ENCODE data around the gene MGAT5. TPM values are rescaled to one million over a fixed set of nuclear protein-coding genes. Genes with fewer than 3 reads are reported as not detected.

The MGAT5 gene
- total RNA-seq, 6 donors from 2014 or later, result 25.3 to 65.5 (median 41.3) TPM

DNA sequence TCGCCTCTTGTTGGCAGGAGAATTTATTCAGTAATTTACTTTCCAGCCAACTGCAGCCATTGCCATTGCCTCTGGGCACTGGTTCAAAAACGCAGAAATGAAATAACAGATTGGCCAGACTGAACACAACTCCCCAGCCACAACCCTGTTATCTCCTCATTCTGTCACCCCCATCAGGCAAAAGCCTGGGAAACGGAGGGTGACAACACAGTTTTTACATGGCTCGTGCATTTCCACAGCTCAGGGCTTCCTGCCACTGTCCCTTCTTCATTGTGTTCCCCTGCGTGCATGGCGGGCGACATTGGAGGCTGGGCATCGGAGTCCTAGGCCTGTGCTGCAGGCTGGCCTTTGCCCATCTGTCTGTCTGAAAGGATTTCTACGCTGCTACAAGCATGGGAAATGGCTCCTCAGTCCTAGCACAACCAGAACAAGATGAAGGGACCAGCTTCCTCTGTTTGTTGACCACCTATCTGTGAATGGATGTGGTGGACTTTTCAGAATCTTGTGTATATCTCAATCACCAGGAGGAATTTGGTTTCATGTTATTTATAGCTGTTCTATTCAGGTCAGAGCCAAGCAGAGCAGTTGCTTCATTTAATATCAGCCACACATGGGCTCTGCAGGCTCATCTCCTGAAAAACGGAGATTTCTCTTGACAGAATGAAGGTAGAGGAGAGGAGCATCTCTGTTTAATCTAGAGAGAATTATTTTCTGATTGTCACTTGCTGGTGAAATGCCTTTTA is 107.0 kb downstream of the MGAT5 start:
- peaks cover 6 to 23% (median 13%) of the 10 kb centered on the region in 4 donors for H3K4me1 ChIP-seq
- H3K36me3 ChIP-seq, result peaks cover 0 to 9% (median 4%) of the 10 kb centered on the region in 4 donors
- H3K27ac ChIP-seq, result no peak overlapping the region
- no peak for ATAC-seq (ENCODE audit: low FRiP score in 2 of 2)
- DNase-seq, result peak in 1 of 2 donors; percentile 38
- H3K9me3 ChIP-seq, result no peaks in the 10 kb centered on the region
- no peaks in the 10 kb centered on the region for H3K27me3 ChIP-seq
- WGBS, 2 donors, result 61 to 63% methylated on average over 6 to 10 of the region's 10 CpGs
- TF ChIP-seq, protein P1, sequence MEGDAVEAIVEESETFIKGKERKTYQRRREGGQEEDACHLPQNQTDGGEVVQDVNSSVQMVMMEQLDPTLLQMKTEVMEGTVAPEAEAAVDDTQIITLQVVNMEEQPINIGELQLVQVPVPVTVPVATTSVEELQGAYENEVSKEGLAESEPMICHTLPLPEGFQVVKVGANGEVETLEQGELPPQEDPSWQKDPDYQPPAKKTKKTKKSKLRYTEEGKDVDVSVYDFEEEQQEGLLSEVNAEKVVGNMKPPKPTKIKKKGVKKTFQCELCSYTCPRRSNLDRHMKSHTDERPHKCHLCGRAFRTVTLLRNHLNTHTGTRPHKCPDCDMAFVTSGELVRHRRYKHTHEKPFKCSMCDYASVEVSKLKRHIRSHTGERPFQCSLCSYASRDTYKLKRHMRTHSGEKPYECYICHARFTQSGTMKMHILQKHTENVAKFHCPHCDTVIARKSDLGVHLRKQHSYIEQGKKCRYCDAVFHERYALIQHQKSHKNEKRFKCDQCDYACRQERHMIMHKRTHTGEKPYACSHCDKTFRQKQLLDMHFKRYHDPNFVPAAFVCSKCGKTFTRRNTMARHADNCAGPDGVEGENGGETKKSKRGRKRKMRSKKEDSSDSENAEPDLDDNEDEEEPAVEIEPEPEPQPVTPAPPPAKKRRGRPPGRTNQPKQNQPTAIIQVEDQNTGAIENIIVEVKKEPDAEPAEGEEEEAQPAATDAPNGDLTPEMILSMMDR (IDR thresholded peaks at IDR 0.05), result no peak
- TF ChIP-seq POLR2AphosphoS5 (IDR thresholded peaks at IDR 0.05) (no peak), EP300 (IDR thresholded peaks at IDR 0.05) (no peak), POLR2A (IDR thresholded peaks at IDR 0.05) (no peak)
- H3K4me3 ChIP-seq, result no peak overlapping the region

GRCh38 chr2:134361648-134362047 is 107.8 kb downstream of the MGAT5 start:
- Histone ChIP-seq H3K4me1 (peaks cover 6 to 23% (median 13%) of the 10 kb centered on the region in 4 donors), H3K9me3 (no peaks in the 10 kb centered on the region), H3K36me3 (peaks cover 0 to 9% (median 4%) of the 10 kb centered on the region in 4 donors), H3K4me3 (no peak overlapping the region), H3K27me3 (no peaks in the 10 kb centered on the region), H3K27ac (no peak overlapping the region)
- DNase-seq, result no peak
- ATAC-seq (ENCODE audit: low FRiP score in 2 of 2), result no peak
- WGBS, 2 donors, result 96 to 100% methylated on average over 1 of the region's 1 CpG
- no peak for TF ChIP-seq POLR2A (IDR thresholded peaks at IDR 0.05)
- TF ChIP-seq POLR2AphosphoS5 (IDR thresholded peaks at IDR 0.05), result no peak
- TF ChIP-seq EP300 (IDR thresholded peaks at IDR 0.05), result no peak
- TF ChIP-seq, protein P1 (IDR thresholded peaks at IDR 0.05), result no peak

DNA sequence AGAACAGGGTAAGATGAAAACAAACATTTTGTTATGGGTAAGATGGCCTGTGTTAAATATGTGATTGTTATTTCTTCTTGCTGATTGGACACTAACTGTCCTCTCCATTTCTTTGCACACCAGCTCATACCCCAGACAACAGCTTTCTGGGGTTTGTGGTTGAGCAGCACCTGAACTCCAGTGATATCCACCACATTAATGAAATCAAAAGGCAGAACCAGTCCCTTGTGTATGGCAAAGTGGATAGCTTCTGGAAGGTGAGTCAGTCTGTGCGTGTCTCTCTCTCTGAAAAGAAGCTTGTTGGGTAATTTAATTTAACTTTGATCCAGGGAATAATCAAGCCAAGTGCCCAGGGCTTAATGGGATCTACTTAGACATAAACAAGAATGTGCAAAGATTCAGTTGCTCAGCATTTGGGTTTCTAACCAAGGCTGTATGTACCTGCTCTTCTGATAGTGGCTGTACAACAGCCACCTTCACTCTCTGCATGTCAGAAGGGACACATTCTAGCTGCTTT is 108.3 kb downstream of the MGAT5 start:
- Histone ChIP-seq H3K9me3 (no peaks in the 10 kb centered on the region), H3K4me1 (peaks cover 6 to 23% (median 13%) of the 10 kb centered on the region in 4 donors), H3K36me3 (peaks cover 0 to 9% (median 4%) of the 10 kb centered on the region in 4 donors), H3K27ac (no peak overlapping the region), H3K4me3 (no peak overlapping the region), H3K27me3 (no peaks in the 10 kb centered on the region)
- no peak for TF ChIP-seq POLR2AphosphoS5 (IDR thresholded peaks at IDR 0.05)
- TF ChIP-seq EP300 (IDR thresholded peaks at IDR 0.05), result no peak
- TF ChIP-seq POLR2A (IDR thresholded peaks at IDR 0.05), result no peak
- TF ChIP-seq, protein P1 (IDR thresholded peaks at IDR 0.05), result no peak
- WGBS, 2 donors, result 92 to 100% methylated on average over 1 of the region's 1 CpG
- ATAC-seq (ENCODE audit: low FRiP score in 2 of 2) (no peak), DNase-seq (no peak)

- DNase-seq (no peak), ATAC-seq (ENCODE audit: low FRiP score in 2 of 2) (no peak)
These were observed 108.9 kb downstream of the MGAT5 start for GRCh38 chr2:134362740-134363139.

More at GRCh38 chr2:134362740-134363139, 108.9 kb downstream of the MGAT5 start:
- no peaks in the 10 kb centered on the region for H3K27me3 ChIP-seq
- no peak overlapping the region for H3K4me3 ChIP-seq
- H3K4me1 ChIP-seq, result peaks cover 9 to 23% (median 13%) of the 10 kb centered on the region in 4 donors
- no peak overlapping the region for H3K27ac ChIP-seq
- H3K36me3 ChIP-seq, result peaks cover 0 to 9% (median 4%) of the 10 kb centered on the region in 4 donors
- H3K9me3 ChIP-seq, result no peaks in the 10 kb centered on the region
- 86 to 100% methylated on average over 1 of the region's 1 CpG for WGBS, 2 donors
- no peak for TF ChIP-seq POLR2A (IDR thresholded peaks at IDR 0.05)
- TF ChIP-seq POLR2AphosphoS5 (IDR thresholded peaks at IDR 0.05), result no peak
- TF ChIP-seq, protein P1 (IDR thresholded peaks at IDR 0.05), result no peak
- no peak for TF ChIP-seq EP300 (IDR thresholded peaks at IDR 0.05)
